HG02610 (cell line): Measurements from ENCODE around the gene WWOX.

ENCODE experiments used
- ATAC-seq: cut with Tn5 transposase; IDR thresholded peaks from one replicate; pipeline ENCODE4 v1.9.1; 2021; ENCODE audit warnings: mild to moderate bottlenecking, moderate library complexity; ENCODE audit not compliant: unreplicated experiment

WWOX gene

DNA sequence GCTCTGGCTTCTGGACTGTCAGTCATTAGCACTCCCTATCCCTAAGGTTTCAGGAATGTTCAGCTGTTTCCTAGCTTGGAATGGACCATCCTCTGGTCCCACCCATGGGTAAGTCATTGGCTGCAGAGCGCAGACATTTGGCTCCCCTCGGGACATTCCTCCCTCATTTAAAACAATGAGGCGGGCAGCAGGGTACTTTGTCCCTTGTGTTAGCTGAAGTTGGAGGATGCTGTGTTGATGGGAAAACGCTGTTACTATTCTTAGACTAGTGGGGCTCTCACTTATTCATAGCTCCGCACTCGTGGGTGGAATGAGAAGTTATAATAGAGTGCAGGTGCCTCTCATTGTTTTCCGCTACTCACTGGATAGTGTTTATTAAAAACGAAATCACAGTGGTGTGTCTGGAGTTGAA is 673.8 kb downstream of the WWOX start:
- ATAC-seq, result no peak

DNA sequence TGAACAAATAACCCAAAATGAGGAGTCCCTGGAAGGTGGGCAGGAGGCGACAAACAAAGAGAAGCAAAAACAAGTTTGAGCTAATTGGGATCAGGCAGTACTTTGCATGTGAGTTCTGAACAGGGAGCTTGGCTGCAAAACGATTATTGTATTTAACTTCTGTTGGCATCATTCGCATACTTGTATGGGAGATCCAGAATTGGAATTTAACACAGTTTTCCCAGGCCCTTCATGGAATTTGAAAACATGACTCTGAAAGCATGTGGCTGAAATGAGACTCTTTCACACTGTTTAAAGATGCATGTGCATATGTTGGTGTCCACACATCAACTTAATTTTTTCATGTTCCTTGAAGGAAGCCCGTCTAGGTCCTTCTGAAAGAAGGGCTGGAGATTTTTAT is 674.3 kb downstream of the WWOX start:
- ATAC-seq, result no peak

DNA sequence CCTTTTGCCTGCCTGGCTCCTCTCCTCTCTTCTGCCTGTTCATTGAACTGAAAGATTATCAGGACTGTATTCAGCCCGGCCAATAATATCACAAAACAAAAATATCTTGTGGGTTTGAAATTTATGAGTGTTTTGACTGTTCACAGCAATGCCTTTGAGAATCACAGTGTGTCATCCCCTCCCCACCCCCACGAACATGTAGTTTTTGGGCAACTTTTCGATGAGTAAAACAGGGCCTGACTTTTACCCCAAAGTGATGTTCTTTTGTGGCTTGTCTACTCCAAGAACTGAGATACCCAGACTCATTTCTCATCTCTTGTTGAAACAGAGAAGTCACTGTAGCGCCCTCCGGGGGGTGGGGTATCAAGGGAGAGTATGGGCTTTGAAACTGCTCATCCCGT is 675.7 kb downstream of the WWOX start:
- peak; percentile 42 for ATAC-seq

- no peak for ATAC-seq
Measured at GRCh38 chr16:78778101-78779004, 678.9 kb downstream of the WWOX start.

GRCh38 chr16:78780808-78781207 is 681.4 kb downstream of the WWOX start:
- ATAC-seq, result no peak

GRCh38 chr16:78782572-78782971 is 683.1 kb downstream of the WWOX start:
- ATAC-seq, result no peak

- ATAC-seq, result no peak
Measured at GRCh38 chr16:78783570-78784079, 684.2 kb downstream of the WWOX start.

GRCh38 chr16:78784771-78785170 is 685.3 kb downstream of the WWOX start:
- no peak for ATAC-seq

DNA sequence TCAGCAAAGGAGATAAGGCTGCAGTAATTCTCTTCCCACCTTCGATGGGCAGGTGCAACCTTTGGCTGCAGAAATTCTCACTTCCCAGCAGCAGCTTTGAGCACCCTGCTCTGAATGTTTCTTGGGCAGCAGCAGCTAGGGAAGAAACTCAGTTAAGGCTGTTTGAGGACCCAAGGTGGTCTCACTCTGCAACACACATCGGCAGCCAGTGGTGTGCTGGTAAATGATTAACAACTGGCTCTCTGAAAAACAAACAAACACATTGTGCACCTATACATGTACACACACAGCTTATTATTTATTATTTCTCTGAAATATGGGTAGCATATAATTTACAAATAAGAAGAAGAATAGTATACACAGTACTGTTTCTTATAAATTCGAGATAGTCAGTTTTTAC is 685.8 kb downstream of the WWOX start:
- ATAC-seq, result no peak

DNA sequence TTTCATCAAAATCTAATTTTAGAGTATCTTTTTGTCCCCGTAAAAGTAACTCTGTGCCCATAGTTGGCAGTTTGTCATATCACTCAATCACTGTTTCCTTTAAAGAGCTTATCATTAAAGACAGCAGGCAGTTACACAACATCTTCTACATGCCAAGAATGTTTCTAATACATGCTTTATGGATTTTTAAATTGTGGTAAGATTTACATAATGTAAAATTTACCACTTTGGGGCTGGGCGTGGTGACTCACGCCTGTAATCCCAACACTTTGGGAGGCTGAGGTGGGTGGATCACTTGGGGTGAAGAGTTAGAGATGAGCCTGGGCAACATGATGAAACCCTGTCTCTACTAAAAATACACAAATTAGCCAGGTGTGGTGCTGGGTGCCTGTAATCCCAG is 687.2 kb downstream of the WWOX start:
- ATAC-seq, result no peak

DNA sequence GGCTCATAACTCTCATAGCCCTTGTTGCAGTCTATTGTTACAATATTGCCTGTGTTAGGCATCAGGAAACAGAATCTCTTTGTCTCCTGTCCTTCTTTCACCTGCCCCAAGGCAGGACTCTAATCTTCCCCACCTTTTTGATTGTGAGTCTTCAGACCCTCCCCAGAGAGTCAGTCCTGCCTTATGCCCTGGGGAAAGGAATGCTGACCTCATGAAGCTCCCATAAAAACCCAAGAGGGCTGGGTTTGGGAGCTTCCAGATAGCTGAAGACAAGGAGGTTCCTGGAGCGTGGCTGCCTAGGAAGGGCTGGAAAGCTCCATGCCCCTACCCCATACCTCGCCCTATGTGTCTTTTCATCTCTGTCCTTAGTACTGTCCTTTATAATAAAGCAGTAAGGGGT is 688.8 kb downstream of the WWOX start:
- ATAC-seq, result no peak

DNA sequence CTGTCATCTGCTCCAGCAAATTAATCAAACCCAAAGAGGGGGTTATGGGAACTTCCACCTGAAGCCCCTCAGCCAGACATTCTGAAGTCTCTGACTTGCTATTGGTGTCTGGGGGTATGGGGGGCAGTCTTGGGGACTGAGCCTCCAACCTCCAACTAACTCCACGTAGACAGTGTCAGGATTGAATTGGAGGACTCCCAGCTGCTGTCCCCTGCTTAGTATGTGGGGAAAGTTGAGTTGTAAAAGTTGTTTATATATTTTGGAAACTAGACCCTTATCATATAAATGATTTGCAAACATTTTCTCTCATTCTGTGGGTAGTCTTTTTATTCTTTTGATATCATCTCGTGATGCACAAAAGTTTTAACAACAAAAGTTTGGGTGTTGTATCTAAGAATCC is 689.2 kb downstream of the WWOX start:
- ATAC-seq, result no peak

GRCh38 chr16:78789561-78789960 is 690.1 kb downstream of the WWOX start:
- ATAC-seq, result no peak

DNA sequence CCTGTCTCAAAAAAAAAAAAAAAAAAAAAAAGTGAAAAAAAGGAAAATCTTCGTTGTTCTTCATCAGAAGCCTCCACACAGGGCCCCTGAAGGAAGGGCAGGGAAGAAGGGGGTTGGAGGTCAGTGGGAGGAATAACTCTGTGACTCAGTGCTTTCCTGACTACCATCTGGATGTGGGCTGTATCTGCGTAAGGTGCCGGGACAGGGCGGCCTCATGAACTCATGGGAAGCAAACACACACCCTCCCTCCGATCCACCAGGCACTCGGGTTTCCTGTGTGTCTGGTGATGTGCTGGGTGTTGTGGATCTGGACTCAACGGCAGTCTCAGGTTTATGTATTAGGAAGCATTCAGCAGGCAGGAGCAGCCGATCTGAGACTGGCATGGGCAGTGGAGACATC is 691.6 kb downstream of the WWOX start:
- no peak for ATAC-seq

- no peak for ATAC-seq
Measured at GRCh38 chr16:78791926-78792325, 692.5 kb downstream of the WWOX start.

GRCh38 chr16:78792952-78793351 is 693.5 kb downstream of the WWOX start:
- ATAC-seq, result no peak

DNA sequence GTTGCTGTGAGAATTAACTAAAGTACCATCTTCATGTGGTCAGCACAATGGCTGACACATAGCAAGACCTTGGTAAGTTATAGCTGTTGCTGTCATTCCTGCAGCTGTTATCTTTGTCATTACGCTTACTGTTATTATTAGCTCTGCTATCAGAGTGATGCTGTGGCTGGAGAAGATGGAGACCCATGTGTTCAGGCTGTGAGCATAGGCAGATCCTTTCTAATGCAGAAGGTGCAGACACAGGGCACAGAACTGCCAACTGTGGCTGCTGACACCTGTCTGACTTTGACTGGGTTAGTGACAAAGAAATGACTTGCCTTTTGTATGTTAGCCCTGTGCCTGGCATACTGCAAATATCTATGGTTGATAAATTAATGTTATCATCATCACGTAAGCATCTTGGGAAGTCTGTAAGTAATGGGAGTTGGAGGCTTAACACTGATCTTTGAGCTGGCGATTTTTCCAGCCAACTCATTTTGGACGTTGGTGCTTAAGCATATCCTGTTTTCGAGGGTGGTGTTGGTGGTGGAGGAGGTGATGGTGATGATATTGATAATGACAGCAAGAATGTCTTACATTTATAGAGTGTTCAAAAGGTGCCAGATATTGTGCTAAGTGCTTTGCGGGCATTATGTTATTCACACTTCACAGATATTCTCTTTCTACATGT is 695.3 kb downstream of the WWOX start:
- no peak for ATAC-seq

DNA sequence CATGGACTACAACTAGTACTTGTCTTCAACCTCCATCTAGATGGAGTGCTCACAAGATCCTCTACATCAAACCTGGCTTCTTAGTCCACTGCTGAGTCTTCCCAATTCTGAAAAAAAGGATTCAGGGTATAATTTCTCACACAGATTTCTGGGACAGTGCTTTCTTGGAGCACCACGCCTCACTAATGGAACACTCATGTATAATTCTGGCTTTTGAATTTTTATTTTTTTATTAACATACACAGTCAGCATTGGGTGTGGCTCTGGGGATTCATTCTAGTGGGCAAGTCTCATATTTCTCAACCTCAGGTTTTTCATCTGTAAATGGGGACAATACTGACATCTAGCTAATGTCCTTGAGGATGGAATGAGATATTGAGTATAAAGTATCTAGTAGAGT is 696.0 kb downstream of the WWOX start:
- no peak for ATAC-seq

DNA sequence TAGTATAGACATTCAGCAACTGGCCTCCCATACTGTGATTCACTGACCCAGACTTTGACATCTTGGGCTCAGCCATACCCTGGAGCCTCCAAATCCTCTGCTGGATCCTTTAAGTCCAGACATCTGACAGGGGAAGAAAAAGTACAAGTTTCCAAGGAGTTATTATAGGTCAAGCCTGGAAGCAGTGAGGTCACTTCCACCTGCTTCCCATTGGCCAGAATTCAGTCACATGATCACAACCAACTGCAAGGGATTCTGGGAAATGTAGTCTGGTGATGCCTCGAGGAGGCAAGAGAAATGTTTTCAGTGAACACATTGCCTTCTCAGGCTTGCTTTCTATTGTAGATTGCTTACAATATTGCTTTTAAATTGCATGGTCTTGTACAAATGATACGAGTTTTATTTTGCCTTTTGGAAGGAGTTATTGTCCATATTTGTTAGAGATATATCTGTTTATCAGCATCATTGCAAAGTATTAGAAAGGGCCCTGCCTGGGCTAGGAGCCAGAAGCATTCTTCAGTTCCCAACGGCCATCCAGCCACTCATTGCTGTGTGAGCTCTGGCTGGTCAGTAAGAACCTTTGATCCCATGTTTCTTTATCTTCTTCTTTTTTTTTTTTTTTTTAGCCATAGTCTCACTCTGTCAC is 696.9 kb downstream of the WWOX start:
- ATAC-seq, result no peak

- ATAC-seq, result no peak
Measured at GRCh38 chr16:78799429-78799828, 700.0 kb downstream of the WWOX start.

GRCh38 chr16:78800523-78800922 is 701.1 kb downstream of the WWOX start:
- ATAC-seq, result no peak
